GM12878 (cell line): ENCODE results near the gene CNNM1. TPM values are rescaled to one million over a fixed set of nuclear protein-coding genes. Genes with fewer than 3 reads are reported as not detected.

ENCODE experiments used
- ATAC-seq: fragments of 200-7000 bp; cut with Tn5 transposase; 3 replicates; pipeline ENCODE4 v1.9.1; 2020; ENCODE audit warnings: mild to moderate bottlenecking, moderate library complexity
- BruUV-seq: library from RNA; stranded (reverse); fragments of 400-500 nt; replicated peaks from 2 replicates; lab custom pipeline; 2021; lab: Mats Ljungman, UMichigan
- CTCF ChIA-PET: fragments of 300-600 bp; sonication (Branson Sonifier 250); formaldehyde crosslinking; extraction: SDS; loops from one replicate; lab custom pipeline; 2021; ENCODE audit warnings: inconsistent platforms; lab: Yijun Ruan, JAX
- POLR2A ChIA-PET: fragments of 350-600 bp; formaldehyde crosslinking; extraction: SDS; loops from one replicate; lab custom pipeline; 2021; ENCODE audit warnings: inconsistent platforms; lab: Charles Lee
- RAD21 ChIA-PET: fragments of 300-600 bp; sonication (Branson Sonifier 250); formaldehyde crosslinking; loops from one replicate; lab custom pipeline; 2023; ENCODE audit warnings: antibody characterized with exemption; ENCODE audit not compliant: unreplicated experiment; lab: Charles Lee
- SMC1A ChIA-PET: fragments of 300-600 bp; sonication (Branson Sonifier 250); formaldehyde crosslinking; loops from one replicate; lab custom pipeline; 2023; ENCODE audit not compliant: unreplicated experiment, uncharacterized antibody; lab: Charles Lee
- DNase-seq: peaks from one replicate; pipeline ENCODE4 v3.0.0-alpha.2; 2011; ENCODE audit warnings: low read depth, low spot score
- FAIRE-seq: peaks from 3 replicates; lab custom pipeline; 2011; peaks lifted over from hg19 to GRCh38; lab: Jason Lieb, UNC
- H2AFZ ChIP-seq: 2 replicates; pipeline ENCODE4 v1.6.0; 2011; ENCODE audit warnings: low read depth, low read length, control low read depth; ENCODE audit not compliant: control insufficient read depth
- H3K27ac ChIP-seq: 2 replicates; pipeline ENCODE4 v1.5.1; 2011; ENCODE audit warnings: control low read depth; ENCODE audit not compliant: control insufficient read depth, insufficient read depth
- H3K27me3 ChIP-seq, 2 experiments: replicated peaks in 1 of 2; 2 replicates each; pipeline versions ENCODE4 v1.6.0 to v1.6.1; 2011; ENCODE audit warnings: low read length in 1 of 2; ENCODE audit not compliant: control insufficient read depth in 2 of 2, insufficient read depth in 2 of 2
- H3K36me3 ChIP-seq, 2 experiments: 2 replicates each; pipeline ENCODE4 v1.5.1; 2011; ENCODE audit warnings: low read length in 1 of 2; ENCODE audit not compliant: control insufficient read depth in 2 of 2, insufficient read depth in 2 of 2
- H3K4me1 ChIP-seq: 2 replicates; pipeline ENCODE4 v1.6.1; 2011; ENCODE audit warnings: mild to moderate bottlenecking, low read length, moderate library complexity, mixed read lengths; ENCODE audit not compliant: control insufficient read depth, insufficient read depth
- H3K4me2 ChIP-seq: 2 replicates; pipeline ENCODE4 v1.6.0; 2011; ENCODE audit warnings: control low read depth; ENCODE audit not compliant: control insufficient read depth, insufficient read depth
- H3K4me3 ChIP-seq: fragments of 200-600 bp; sonication (generic); 2 replicates; pipeline ENCODE4 v1.5.1; 2016
- H3K79me2 ChIP-seq: 2 replicates; pipeline ENCODE4 v1.6.0; 2011; ENCODE audit warnings: low read length; ENCODE audit not compliant: control insufficient read depth, insufficient read depth
- H3K9ac ChIP-seq: 2 replicates; pipeline ENCODE4 v1.8.0; 2011; ENCODE audit warnings: low read length, control low read depth, mixed read lengths; ENCODE audit not compliant: control insufficient read depth, insufficient read depth
- H3K9me3 ChIP-seq: replicated peaks from 3 replicates; pipeline ENCODE4 v1.5.1; 2011; ENCODE audit warnings: mild to moderate bottlenecking, low read length; ENCODE audit not compliant: control insufficient read depth, insufficient read depth
- H4K20me1 ChIP-seq: 2 replicates; pipeline ENCODE4 v1.6.0; 2011; ENCODE audit not compliant: control insufficient read depth, insufficient read depth
- ELK1 ChIP-seq: IDR thresholded peaks from 2 replicates; pipeline ENCODE4 v1.6.1; 2012; ENCODE audit warnings: low read depth, low read length, improper control_type of control experiment
- NFYA ChIP-seq: IDR thresholded peaks from 2 replicates; pipeline ENCODE4 v1.6.1; 2011; ENCODE audit warnings: low read depth, mild to moderate bottlenecking, low read length, improper control_type of control experiment, borderline replicate concordance
- NFYB ChIP-seq: IDR thresholded peaks from 2 replicates; pipeline ENCODE4 v1.6.1; 2011; ENCODE audit warnings: low read depth, mild to moderate bottlenecking, low read length, improper control_type of control experiment, moderate library complexity; ENCODE audit not compliant: insufficient read depth
- RCOR1 ChIP-seq: conservative IDR thresholded peaks from 2 replicates; pipeline ENCODE4 v1.6.1; 2012; ENCODE audit warnings: low read depth, low read length, improper control_type of control experiment
- REST ChIP-seq: IDR thresholded peaks from 2 replicates; pipeline ENCODE4 v1.6.1; 2012; ENCODE audit warnings: mild to moderate bottlenecking, low read depth, low read length
- ZNF384 ChIP-seq: IDR thresholded peaks from 2 replicates; pipeline ENCODE4 v1.6.1; 2012; ENCODE audit warnings: low read depth, mild to moderate bottlenecking, low read length, improper control_type of control experiment, borderline replicate concordance
- WGBS: methylation state at CpG from one replicate; pipeline ENCODE4 v1.1.6; 2016; ENCODE audit warnings: low lambda C conversion rate; ENCODE audit not compliant: insufficient replicate concordance, insufficient coverage; ENCODE audit errors: missing lambda C conversion rate; 5-methylcytosine and 5-hydroxymethylcytosine counted together
- in situ Hi-C: fragments of 300-500 bp; cut with MboI; formaldehyde crosslinking; loops from 9 replicates; pipeline ENCODE4 v1.14.3; 2018; ENCODE audit warnings: mixed read lengths
- intact Hi-C: fragments of 100-400 bp; cut with micrococcal nuclease; formaldehyde crosslinking; loops from one replicate; pipeline ENCODE4 v1.14.2; 2022; ENCODE audit not compliant: unreplicated experiment
- polyA plus RNA-seq, 11 experiments: library from polyadenylated mRNA; depleted of rRNA in 4 of 11; unstranded in 6 of 11; stranded (reverse) in 5 of 11; fragments of >200 nt; fragmentation: Nextera tagmentation in 4 of 11; fragmentation: Illumina TruSeq in 1 of 11; extraction: Ambion mirVana in 4 of 11; extraction: Trizol in 1 of 11; gene quantifications; 1 replicate in 1 of 11; 2 replicates in 10 of 11; pipeline versions ENCODE4 v1.2.1 to v1.2.3, GENCODE V29; 2011 to 2016; ENCODE audit warnings: inconsistent platforms in 2 of 11, missing spikeins in 2 of 11, low read depth in 1 of 11
- total RNA-seq, 4 experiments: library from RNA; depleted of rRNA in 3 of 4; stranded (reverse); fragments of >200 nt in 3 of 4; fragmentation: Illumina TruSeq in 1 of 4; extraction: Trizol in 1 of 4; gene quantifications; 2 replicates each; pipeline versions ENCODE4 v1.2.1 to v1.2.3, GENCODE V29; 2013 to 2021

The CNNM1 gene
- total and polyA plus RNA-seq, 10 of the 15 experiments (the other 5 are each of a cell fraction or from before 2014, with no cell fraction given), result 0.01 TPM; not detected in 9

GRCh38 chr10:99330347-99330924 lies 1.3 kb downstream of the CNNM1 start:
- H3K36me3 ChIP-seq, result no peaks in the 10 kb centered on the region
- ChIA-PET POLR2A (no interaction called here), CTCF (no interaction called here), SMC1A (no interaction called here), RAD21 (no interaction called here)
- BruUV-seq, result no TSS peak
- TF ChIP-seq NFYB (no peak), NFYA (no peak), ELK1 (no peak), ZNF384 (no peak)
- H3K4me1 ChIP-seq, result no peaks in the 10 kb centered on the region
- ATAC-seq (no peak), DNase-seq (no peak), FAIRE-seq (no peak)
- H3K9ac ChIP-seq, result no peak overlapping the region
- no peak overlapping the region for H2AFZ ChIP-seq
- peaks cover 3 to 11% of the 10 kb centered on the region in 2 experiments for H3K27me3 ChIP-seq
- intact Hi-C loops (no loop called here), in situ Hi-C loops (no loop called here)
- H3K9me3 ChIP-seq, result no peaks in the 10 kb centered on the region; the same call in 2 of the 3 replicates
- H3K79me2 ChIP-seq, result no peaks in the 10 kb centered on the region
- H3K4me2 ChIP-seq, result no peak overlapping the region
- 66% methylated on average over 40 of the region's 45 CpGs for WGBS
- no peaks in the 10 kb centered on the region for H4K20me1 ChIP-seq
- no peak overlapping the region for H3K4me3 ChIP-seq
- H3K27ac ChIP-seq, result no peak overlapping the region

DNA sequence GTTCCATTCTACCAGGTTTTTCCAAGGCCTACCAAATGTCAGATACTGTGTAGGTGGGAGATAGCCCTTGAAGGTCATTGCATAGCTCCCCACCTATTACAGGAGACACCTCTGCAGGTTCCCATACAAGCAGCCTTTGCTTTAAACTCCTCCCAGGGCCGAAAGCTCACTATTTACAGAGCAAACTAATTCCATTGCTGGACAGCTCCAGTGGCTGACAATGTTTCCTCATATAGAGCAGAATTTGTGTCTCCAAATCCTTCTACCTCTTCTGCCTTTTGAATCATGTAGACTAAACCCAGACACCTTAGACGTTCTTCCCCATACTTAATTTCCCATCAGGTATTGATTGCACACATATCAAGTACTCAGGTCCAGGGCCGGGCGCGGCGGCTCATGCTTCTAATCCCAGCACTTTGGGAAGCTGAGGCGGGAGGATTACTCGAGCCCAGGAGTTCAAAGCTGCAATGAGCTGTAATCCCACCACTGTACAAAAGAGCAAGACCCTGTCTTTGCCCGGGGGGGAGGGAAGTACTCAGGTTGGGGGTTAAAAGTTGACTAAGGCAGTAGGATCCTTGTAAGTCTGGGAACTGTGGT lies 2.1 kb downstream of the CNNM1 start:
- BruUV-seq, result no TSS peak
- Histone ChIP-seq H3K27ac (no peak overlapping the region), H3K4me3 (no peak overlapping the region), H3K4me2 (no peak overlapping the region), H3K79me2 (no peaks in the 10 kb centered on the region), H3K9me3 (no peaks in the 10 kb centered on the region; the same call in 2 of the 3 replicates), H3K4me1 (no peaks in the 10 kb centered on the region), H3K36me3 (no peaks in the 10 kb centered on the region), H3K9ac (no peak overlapping the region), H2AFZ (no peak overlapping the region), H4K20me1 (no peaks in the 10 kb centered on the region), H3K27me3 (peaks cover 3 to 11% of the 10 kb centered on the region in 2 experiments)
- intact Hi-C loops, result no loop called here
- ChIA-PET SMC1A (no interaction called here), POLR2A (no interaction called here), RAD21 (no interaction called here), CTCF (no interaction called here)
- DNase-seq, result no peak
- ATAC-seq, result no peak
- WGBS, result 53% methylated on average over 9 of the region's 9 CpGs
- in situ Hi-C loops, result no loop called here
- FAIRE-seq, result no peak
- TF ChIP-seq REST, result peak; percentile 36; the same call in 1 of the 2 replicates
- no peak for TF ChIP-seq RCOR1
